Measurements from ENCODE around the gene CBFA2T2. TPM values are rescaled to one million over a fixed set of nuclear protein-coding genes. Genes with fewer than 3 reads are reported as not detected.

CBFA2T2 gene
- total and polyA plus RNA-seq, 5 experiments from 2014 or later: 11.9 to 33.8 (median 17.9) TPM

- POLR2A ChIA-PET: interaction anchor here (0.7 kb wide), 1 partner anchor 49 kb away, joined by 4 read pairs; the partner anchor contains the start of gene PXMP4
- peak overlapping the region in 5 of 10 donors; percentile 15 to 70 (median 22) for H3K27ac Mint-ChIP-seq
Observed at GRCh38 chr20:33670715-33671499, 181.0 kb downstream of the CBFA2T2 start.

DNA sequence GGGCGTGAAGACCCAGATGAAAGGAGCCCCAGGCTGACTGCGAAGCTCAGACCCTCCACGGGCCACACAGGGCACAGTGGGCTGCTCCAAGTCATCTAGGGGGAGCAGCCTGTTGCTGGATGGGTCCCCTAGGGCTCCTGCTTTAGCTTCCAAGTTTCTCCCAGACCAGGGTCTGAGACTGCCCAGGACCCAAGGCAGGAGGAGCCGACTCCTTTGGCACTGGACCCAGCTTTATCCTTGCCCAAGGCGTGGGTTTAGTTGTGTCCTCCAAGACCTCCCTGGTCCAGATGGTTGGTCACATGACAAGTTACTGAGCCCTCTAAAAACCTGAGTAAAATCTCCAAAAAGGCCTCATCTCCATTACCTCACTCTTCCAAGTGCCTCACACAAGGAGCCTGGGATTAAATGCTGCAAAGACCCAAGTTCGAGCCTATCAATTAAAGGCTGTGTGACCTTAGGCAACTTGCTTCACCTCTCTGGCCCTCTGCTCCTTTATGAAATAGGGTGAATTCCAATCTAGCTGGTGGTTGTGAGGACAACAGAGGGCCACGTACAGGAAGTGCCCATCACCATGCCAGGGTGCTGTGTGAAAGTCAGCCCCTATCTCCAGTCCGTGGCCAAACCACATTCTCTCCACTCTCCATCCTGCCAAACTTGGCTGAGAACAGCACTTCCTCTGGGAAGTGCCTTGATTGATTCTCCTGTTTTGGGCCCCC lies 181.8 kb downstream of the CBFA2T2 start:
- no peak for DNase-seq
- Mint-ChIP-seq H3K27ac (peak overlapping the region in 4 of 10 donors; percentile 28 to 73 (median 42)), H3K27me3 (no peaks in the 10 kb centered on the region), H3K36me3 (peaks cover 0 to 2% (median 0%) of the 10 kb centered on the region in 3 donors), H3K4me3 (peak overlapping the region in 7 of 10 donors; percentile 15 to 47 (median 36)), H3K9me3 (no peaks in the 10 kb centered on the region), H3K4me1 (peaks cover 13 to 38% (median 29%) of the 10 kb centered on the region in 4 donors)
- no peak for ATAC-seq
- POLR2A ChIA-PET: interaction anchor here (0.7 kb wide), 1 partner anchor 48 kb away, joined by 4 read pairs; the partner anchor contains the start of gene PXMP4

More at GRCh38 chr20:33670715-33671499, 181.0 kb downstream of the CBFA2T2 start:
- Mint-ChIP-seq H3K27me3 (no peaks in the 10 kb centered on the region), H3K36me3 (peaks cover 0 to 2% (median 0%) of the 10 kb centered on the region in 3 donors), H3K4me3 (peak overlapping the region in 4 of 10 donors; percentile 5 to 54 (median 14)), H3K4me1 (peaks cover 17 to 46% (median 34%) of the 10 kb centered on the region in 4 donors), H3K9me3 (no peaks in the 10 kb centered on the region)
- ATAC-seq (no peak), DNase-seq (no peak)

DNA sequence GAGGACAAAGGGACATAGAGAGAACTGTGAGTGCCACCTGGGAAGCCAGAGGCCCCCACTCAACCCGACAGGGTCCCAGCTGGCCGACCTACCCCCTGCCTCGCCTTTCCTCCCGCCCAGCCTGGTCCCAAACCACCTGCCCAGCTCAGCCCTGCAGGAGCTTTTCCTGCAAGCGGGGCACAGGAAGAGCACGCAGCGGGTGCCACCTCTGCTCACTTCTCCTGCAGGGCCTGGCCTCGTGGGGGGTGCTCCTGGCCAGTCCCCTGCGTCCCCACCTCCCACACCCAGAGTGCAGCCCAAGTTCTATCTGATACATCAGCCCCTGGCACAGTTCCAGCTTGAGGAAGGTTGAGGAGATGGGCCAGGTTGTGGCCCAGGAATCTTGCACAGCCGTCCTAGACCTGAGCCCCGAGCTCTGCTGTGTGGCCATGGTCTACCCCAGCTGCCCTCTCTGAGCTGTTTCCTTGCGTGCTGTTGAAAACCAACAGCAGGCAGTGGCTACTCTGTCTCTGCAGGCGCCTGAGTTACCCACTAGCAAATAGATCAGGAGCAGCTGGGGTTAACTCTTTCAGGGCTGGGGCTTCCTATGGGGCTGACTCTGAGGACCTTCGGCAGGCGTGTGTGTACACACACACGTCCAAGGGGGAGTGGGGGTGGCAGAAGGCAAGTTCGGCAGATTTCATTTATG lies 182.7 kb downstream of the CBFA2T2 start:
- Mint-ChIP-seq H3K27ac (peak overlapping the region in 7 of 10 donors; percentile 33 to 73 (median 56)), H3K36me3 (peaks cover 0 to 2% (median 0%) of the 10 kb centered on the region in 3 donors), H3K4me3 (peak overlapping the region; percentile 67 to 91 (median 84)), H3K9me3 (no peaks in the 10 kb centered on the region), H3K27me3 (no peaks in the 10 kb centered on the region), H3K4me1 (peaks cover 13 to 39% (median 28%) of the 10 kb centered on the region in 4 donors)
- POLR2A ChIA-PET: interaction anchor here (1.0 kb wide), 1 partner anchor 9 kb away, joined by 7 read pairs; no protein-coding TSS in a partner anchor
- DNase-seq: no peak
- ATAC-seq: no peak

- no peak for ATAC-seq
- H3K4me1 Mint-ChIP-seq: peaks cover 13 to 43% (median 28%) of the 10 kb centered on the region in 4 donors
Observed at GRCh38 chr20:33673114-33673409, 183.2 kb downstream of the CBFA2T2 start.

GRCh38 chr20:33673410-33674293 lies 183.8 kb downstream of the CBFA2T2 start:
- peak overlapping the region; percentile 74 to 91 (median 86) for H3K4me3 Mint-ChIP-seq
- peaks cover 13 to 43% (median 31%) of the 10 kb centered on the region in 4 donors for H3K4me1 Mint-ChIP-seq
- H3K27ac Mint-ChIP-seq: peak overlapping the region in 8 of 10 donors; percentile 39 to 91 (median 68)
- peaks cover 0 to 2% (median 0%) of the 10 kb centered on the region in 3 donors for H3K36me3 Mint-ChIP-seq
- POLR2A ChIA-PET: interaction anchor here (1.0 to 1.7 kb wide), 2 partner anchors 10 kb away, joined by 5 to 7 read pairs; no protein-coding TSS in a partner anchor
- no peaks in the 10 kb centered on the region for H3K27me3 Mint-ChIP-seq
- no peaks in the 10 kb centered on the region for H3K9me3 Mint-ChIP-seq
- peak; percentile 3 to 47 for ATAC-seq
- DNase-seq: peak in 1 of 10 donors; percentile 24

More at GRCh38 chr20:33673114-33673409, 183.2 kb downstream of the CBFA2T2 start:
- no peak for DNase-seq
- Mint-ChIP-seq H3K27ac (peak overlapping the region in 7 of 10 donors; percentile 8 to 73 (median 56)), H3K27me3 (no peaks in the 10 kb centered on the region), H3K9me3 (no peaks in the 10 kb centered on the region), H3K36me3 (peaks cover 0 to 2% (median 0%) of the 10 kb centered on the region in 3 donors), H3K4me3 (peak overlapping the region; percentile 67 to 91 (median 84))
- POLR2A ChIA-PET: interaction anchor here (1.0 kb wide), 1 partner anchor 9 kb away, joined by 7 read pairs; no protein-coding TSS in a partner anchor

DNA sequence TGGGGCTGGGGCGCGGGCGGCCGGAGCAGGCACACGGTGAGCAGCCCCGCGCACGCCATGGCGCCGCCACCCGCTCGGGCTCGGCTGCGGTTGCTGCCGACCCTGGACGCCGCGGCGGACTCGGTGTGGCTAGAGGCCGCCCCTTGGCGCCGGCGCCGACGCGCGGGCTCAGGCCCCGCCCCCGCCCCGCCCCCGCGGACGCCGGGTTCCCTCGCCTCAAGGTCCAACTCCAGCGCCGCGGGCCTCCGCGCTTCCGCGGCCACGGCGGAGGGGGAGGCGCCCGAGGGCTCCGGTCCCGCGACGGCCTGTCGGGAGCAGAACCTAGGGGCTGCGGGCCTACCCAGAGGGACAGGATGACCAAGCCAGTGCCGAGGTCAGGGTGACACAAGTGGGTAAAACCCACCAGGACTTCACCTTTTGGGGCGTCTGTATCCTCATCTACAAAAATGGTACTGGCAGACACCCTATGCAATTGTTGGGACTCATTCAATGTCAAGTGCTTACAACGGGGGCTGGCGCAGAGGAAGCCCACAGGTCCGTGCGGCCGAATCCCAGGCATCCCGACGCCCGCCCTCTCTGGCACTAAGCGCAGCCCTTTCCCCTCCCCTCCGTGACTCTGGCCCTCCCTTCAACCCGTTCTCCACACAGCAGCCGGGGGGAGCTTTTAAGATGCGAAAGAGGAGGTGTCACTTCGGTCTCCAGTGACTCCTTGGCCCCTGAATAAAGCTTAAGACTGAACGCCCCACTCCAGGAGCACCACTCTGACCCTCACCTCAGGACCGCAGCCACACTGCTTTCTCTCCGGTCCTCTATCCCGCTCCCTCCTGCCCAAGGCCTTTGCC lies 184.6 kb downstream of the CBFA2T2 start, which contains the start of gene NECAB3:
TSS of gene NECAB3 (minus strand) at position 135 of the 842 bp plus-strand sequence. CDS start at position 59, 76 bp downstream.
- Mint-ChIP-seq H3K36me3 (peaks cover 0 to 2% (median 0%) of the 10 kb centered on the region in 3 donors), H3K27ac (peak within 1 kb of the TSS in 9 of 10 donors; percentile 29 to 91 (median 70)), H3K4me3 (peak within 1 kb of the TSS; percentile 74 to 91 (median 86)), H3K4me1 (peaks cover 18 to 49% (median 39%) of the 10 kb centered on the region in 4 donors), H3K27me3 (no peaks in the 10 kb centered on the region), H3K9me3 (no peaks in the 10 kb centered on the region)
- POLR2A ChIA-PET: interaction anchor here (1.7 kb wide), 1 partner anchor 10 kb away, joined by 5 read pairs; no protein-coding TSS in a partner anchor
- peak; percentile 65 to 84 for ATAC-seq
- peak in 6 of 10 donors; percentile 9 to 67 (median 46) for DNase-seq

DNA sequence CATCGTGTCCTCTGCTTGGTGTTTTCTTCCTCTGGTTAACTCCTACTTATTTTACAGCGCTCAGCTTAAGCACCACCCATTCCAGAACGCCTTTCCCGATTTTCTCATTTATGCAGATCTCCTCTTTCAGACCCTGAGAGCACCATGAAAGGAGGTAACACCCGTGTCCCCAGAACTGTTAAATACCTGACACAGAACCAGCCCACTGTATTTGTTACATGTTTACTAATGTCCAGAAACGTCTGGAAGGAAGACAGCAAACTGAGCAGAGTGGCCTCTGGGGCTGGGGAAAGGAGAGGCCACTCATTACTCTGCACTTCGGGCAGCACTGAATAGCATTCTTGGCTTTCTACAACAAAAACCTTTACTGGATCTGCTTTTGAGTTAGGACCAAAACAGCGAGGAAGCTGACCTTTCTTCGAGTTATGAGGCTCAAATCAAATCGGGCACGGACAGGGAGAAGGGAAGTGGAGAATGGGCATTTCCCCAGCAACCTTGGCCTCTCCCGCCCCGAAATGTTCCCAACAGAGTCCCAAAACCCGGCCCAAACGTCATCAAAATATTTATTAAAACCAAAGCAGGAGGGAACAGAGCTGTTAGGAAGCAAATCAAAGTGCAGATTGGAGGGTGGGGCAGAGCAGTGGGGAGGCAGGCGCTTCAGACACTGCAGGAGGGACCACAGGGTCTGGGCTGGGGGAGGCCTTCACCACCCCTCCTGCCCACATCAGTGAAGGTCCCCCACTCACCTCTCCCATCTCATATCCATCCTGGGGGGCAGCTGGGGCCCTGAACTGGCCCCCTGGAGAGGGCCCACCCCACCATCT lies 185.5 kb downstream of the CBFA2T2 start:
- H3K4me3 Mint-ChIP-seq: peak overlapping the region; percentile 55 to 90 (median 80)
- H3K9me3 Mint-ChIP-seq: no peaks in the 10 kb centered on the region
- ATAC-seq: no peak
- H3K27ac Mint-ChIP-seq: peak overlapping the region in 7 of 10 donors; percentile 15 to 87 (median 70)
- POLR2A ChIA-PET: interaction anchor here (1.7 kb wide), 1 partner anchor 11 kb away, joined by 5 read pairs; no protein-coding TSS in a partner anchor
- peaks cover 18 to 54% (median 42%) of the 10 kb centered on the region in 4 donors for H3K4me1 Mint-ChIP-seq
- DNase-seq: no peak
- peaks cover 0 to 2% (median 0%) of the 10 kb centered on the region in 3 donors for H3K36me3 Mint-ChIP-seq
- H3K27me3 Mint-ChIP-seq: no peaks in the 10 kb centered on the region

- Mint-ChIP-seq H3K27me3 (no peaks in the 10 kb centered on the region), H3K4me3 (peak overlapping the region in 5 of 10 donors; percentile 20 to 81 (median 32)), H3K27ac (peak overlapping the region in 2 of 10 donors; percentile 28 to 31), H3K4me1 (peaks cover 18 to 57% (median 44%) of the 10 kb centered on the region in 4 donors), H3K9me3 (no peaks in the 10 kb centered on the region), H3K36me3 (peaks cover 0 to 2% (median 0%) of the 10 kb centered on the region in 3 donors)
- POLR2A ChIA-PET: no interaction called here
- ATAC-seq: no peak
- no peak for DNase-seq
Observed at GRCh38 chr20:33676121-33676520, 186.2 kb downstream of the CBFA2T2 start.

GRCh38 chr20:33676652-33677645 lies 187.1 kb downstream of the CBFA2T2 start:
- POLR2A ChIA-PET: interaction anchor here (4.4 to 5.6 kb wide), 2 partner anchors 9 to 13 kb away, joined by 21 read pairs; partner anchors contain the start of genes ACTL10 and C20orf144
- no peak for DNase-seq
- Mint-ChIP-seq H3K27me3 (no peaks in the 10 kb centered on the region), H3K4me3 (peak overlapping the region in 2 of 10 donors; percentile 29 to 30), H3K27ac (peak overlapping the region in 6 of 10 donors; percentile 28 to 67 (median 38)), H3K9me3 (no peaks in the 10 kb centered on the region), H3K4me1 (peaks cover 16 to 58% (median 45%) of the 10 kb centered on the region in 4 donors), H3K36me3 (peaks cover 0 to under 1% (median 0%) of the 10 kb centered on the region in 3 donors)
- no peak for ATAC-seq

Data from naive thymus-derived CD8-positive, alpha-beta T cell (primary cell).